Measurements from ENCODE around the gene RTL5. TPM values are rescaled to one million over a fixed set of nuclear protein-coding genes. Genes with fewer than 3 reads are reported as not detected.

The RTL5 gene
- total and polyA plus RNA-seq, 10 of the 15 experiments (the other 5 are each of a cell fraction or from before 2014, with no cell fraction given), result under 0.01 to 0.10 (median 0.03) TPM; not detected in 5

DNA sequence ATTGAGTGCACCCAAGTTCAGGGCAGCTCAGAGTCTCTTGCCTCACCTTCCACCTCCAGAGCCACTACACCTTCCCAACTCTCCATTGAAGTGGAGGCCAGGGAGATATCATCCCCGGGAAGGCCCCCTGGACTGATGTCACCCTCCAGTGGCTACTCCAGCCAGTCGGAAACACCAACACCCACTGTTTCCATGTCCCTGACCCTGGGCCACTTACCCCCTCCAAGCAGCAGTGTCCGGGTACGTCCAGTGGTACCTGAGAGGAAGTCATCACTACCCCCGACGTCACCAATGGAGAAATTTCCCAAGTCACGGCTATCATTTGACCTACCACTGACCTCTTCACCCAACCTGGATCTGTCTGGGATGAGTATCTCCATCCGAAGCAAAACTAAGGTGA is 7.8 kb upstream of the RTL5 start:
- H2AFZ ChIP-seq (ENCODE audit: control insufficient read depth, low read depth, low read length), result no peak overlapping the region
- DNase-seq (ENCODE audit: low read depth, low spot score), result no peak
- SMC1A ChIA-PET (ENCODE audit: uncharacterized antibody, unreplicated experiment), result no interaction called here
- no peaks in the 10 kb centered on the region; a peak in 1 of 4 replicates for H3K27me3 ChIP-seq (replicated peaks in 1 of 2; ENCODE audit: control insufficient read depth in 2 of 2, insufficient read depth in 2 of 2, low read length in 1 of 2)
- H3K9ac ChIP-seq (ENCODE audit: control insufficient read depth, insufficient read depth, low read length), result no peak overlapping the region
- no peaks in the 10 kb centered on the region for H3K79me2 ChIP-seq (ENCODE audit: control insufficient read depth, insufficient read depth, low read length)
- POLR2A ChIA-PET, result no interaction called here
- no peaks in the 10 kb centered on the region for H3K9me3 ChIP-seq (replicated peaks; ENCODE audit: control insufficient read depth, insufficient read depth, low read length)
- RAD21 ChIA-PET (ENCODE audit: unreplicated experiment), result no interaction called here
- no TSS peak for BruUV-seq (replicated peaks)
- intact Hi-C loops (cut with micrococcal nuclease; ENCODE audit: unreplicated experiment), result no loop called here
- no peak overlapping the region for H3K4me2 ChIP-seq (ENCODE audit: control insufficient read depth, insufficient read depth)
- 67% methylated on average over 8 of the region's 8 CpGs for WGBS (ENCODE audit: insufficient coverage, insufficient replicate concordance, low lambda C conversion rate, missing lambda C conversion rate)
- TF ChIP-seq FOXM1 (IDR thresholded peaks at IDR 0.05; ENCODE audit: low read depth, low read length), result no peak
- TF ChIP-seq, protein P1, sequence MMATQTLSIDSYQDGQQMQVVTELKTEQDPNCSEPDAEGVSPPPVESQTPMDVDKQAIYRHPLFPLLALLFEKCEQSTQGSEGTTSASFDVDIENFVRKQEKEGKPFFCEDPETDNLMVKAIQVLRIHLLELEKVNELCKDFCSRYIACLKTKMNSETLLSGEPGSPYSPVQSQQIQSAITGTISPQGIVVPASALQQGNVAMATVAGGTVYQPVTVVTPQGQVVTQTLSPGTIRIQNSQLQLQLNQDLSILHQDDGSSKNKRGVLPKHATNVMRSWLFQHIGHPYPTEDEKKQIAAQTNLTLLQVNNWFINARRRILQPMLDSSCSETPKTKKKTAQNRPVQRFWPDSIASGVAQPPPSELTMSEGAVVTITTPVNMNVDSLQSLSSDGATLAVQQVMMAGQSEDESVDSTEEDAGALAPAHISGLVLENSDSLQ (IDR thresholded peaks at IDR 0.05), result no peak
- no peak for TF ChIP-seq SPI1 (IDR thresholded peaks at IDR 0.05; ENCODE audit: borderline replicate concordance, insufficient read depth, low read depth, low read length)
- TF ChIP-seq POLR2A (IDR thresholded peaks at IDR 0.05; ENCODE audit: low read depth, low read length), result no peak
- TF ChIP-seq SRF (IDR thresholded peaks at IDR 0.05; ENCODE audit: low read depth in 2 of 2, low read length in 2 of 2), result no peak
- no peak for TF ChIP-seq CEBPB (IDR thresholded peaks at IDR 0.05; ENCODE audit: borderline replicate concordance in 1 of 2, low read depth in 2 of 2, low read length in 2 of 2)
- TF ChIP-seq IKZF2 (IDR thresholded peaks at IDR 0.05), result no peak
- TF ChIP-seq MEF2A (IDR thresholded peaks at IDR 0.05; ENCODE audit: insufficient read depth, low read depth, low read length), result no peak
- TF ChIP-seq, protein P2, sequence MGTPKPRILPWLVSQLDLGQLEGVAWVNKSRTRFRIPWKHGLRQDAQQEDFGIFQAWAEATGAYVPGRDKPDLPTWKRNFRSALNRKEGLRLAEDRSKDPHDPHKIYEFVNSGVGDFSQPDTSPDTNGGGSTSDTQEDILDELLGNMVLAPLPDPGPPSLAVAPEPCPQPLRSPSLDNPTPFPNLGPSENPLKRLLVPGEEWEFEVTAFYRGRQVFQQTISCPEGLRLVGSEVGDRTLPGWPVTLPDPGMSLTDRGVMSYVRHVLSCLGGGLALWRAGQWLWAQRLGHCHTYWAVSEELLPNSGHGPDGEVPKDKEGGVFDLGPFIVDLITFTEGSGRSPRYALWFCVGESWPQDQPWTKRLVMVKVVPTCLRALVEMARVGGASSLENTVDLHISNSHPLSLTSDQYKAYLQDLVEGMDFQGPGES (IDR thresholded peaks at IDR 0.05), result no peak
- H3K4me1 ChIP-seq (ENCODE audit: control insufficient read depth, insufficient read depth, low read length), result peaks cover 14% of the 10 kb centered on the region
- no peak overlapping the region for H3K4me3 ChIP-seq
- no peak overlapping the region for H3K27ac ChIP-seq (ENCODE audit: control insufficient read depth, insufficient read depth)
- FAIRE-seq, result no peak
- in situ Hi-C loops (cut with MboI), result no loop called here
- CTCF ChIA-PET, result no interaction called here
- no peaks in the 10 kb centered on the region for H4K20me1 ChIP-seq (ENCODE audit: control insufficient read depth, insufficient read depth)
- H3K36me3 ChIP-seq (ENCODE audit: control insufficient read depth in 2 of 2, insufficient read depth in 2 of 2, low read length in 1 of 2), result no peaks in the 10 kb centered on the region
- no peak for ATAC-seq

All from GM12878 (cell line).